Activated CD8-positive, alpha-beta memory T cell treated with anti-CD3 and anti-CD28 coated beads, Interleukin-2, amount 50 U/mL, for 48 hours (primary cell): ENCODE results near the gene ANXA10.
"Not testable (repeated sequence)": the region's sequence is repeated elsewhere in the genome, so short reads cannot be mapped to it uniquely, and the experiment has no call there.

Source experiments
- DNase-seq: peaks from one replicate; pipeline ENCODE4 v3.0.0-alpha.2; 2020

ANXA10 gene

DNA sequence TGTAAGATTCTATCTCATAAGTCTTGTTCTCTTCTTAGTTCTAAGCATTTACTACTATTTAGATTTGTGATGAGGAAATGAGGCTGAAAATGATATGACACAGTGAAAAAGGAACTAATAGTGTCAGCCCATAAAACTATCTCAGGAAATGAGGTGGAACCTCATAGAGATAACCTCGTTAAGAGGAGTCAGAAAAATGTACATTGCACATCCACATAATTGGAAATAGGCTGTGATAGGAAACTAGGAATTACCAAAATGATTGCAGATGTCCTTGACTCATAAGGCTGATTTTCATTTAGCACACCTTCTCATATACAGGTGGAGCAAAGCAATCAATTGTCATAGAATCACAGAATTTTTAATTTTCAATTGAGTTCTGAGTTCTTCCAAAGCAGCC is 26.8 kb downstream of the ANXA10 start:
- DNase-seq, result no peak

DNA sequence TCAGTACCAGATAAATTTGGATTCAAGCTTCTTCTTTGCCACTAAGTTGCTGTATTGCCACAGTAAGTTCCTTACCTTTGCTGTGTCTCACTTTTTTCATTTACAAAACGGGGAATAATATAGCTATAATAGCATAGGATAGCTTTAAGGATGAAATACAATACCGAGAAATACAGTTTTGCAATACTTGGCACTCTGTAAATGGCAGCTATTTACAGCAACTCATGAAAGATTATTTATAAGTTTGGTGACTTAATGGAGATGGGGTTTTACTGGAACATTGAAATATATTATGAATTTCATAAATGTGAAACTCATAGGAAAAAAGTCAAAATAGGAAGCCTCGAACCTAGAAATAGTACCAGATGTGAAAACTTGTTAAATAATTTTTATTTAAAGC is 27.6 kb downstream of the ANXA10 start:
- DNase-seq, result no peak

DNA sequence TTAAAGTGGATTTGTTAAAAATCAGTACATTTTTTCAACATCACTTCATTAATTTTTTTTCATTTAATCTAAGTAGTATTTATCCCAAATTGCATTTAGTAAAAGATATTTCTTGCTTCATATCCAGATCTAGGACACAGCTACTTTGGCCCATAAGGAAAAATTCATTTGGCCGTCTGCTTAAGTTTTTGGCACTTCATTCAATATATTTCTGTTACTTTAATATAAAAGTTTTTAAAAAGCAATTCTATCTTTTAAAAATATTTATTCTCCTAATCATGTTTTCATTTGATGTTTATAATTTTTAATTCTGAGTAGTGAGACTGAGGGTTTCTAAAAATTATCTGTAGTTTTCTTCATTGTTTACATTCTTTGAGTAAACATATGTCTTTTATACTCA is 28.5 kb downstream of the ANXA10 start:
- DNase-seq, result no peak

DNA sequence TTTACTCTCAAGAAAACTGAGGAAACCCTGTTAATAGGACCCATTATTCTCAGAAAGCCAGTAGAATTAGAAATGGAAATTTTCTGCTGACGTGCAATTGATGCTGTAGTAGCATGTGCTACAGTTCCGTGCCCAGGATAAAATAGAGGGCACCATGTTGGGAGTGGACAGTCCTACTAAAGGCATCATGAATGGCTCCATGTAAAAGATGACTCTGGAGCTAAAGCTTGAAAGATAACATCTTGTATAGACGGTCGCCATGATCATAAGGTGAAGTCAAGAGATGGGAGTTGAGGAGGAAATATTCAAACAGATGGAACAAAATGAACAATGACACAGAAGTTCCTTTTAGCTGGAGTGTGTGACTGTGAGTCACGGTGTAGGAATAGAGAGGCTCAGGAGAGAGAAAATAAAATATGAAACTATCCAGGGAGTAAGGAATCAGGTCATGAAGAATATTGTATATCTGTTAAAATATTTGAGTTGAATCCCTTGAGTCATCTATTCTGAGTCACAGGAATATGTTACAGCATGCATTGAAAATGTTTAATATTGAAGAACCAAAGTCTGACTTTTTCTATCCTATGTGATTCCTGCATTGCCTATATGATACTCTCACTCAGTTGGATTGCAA is 31.8 kb downstream of the ANXA10 start:
- no peak for DNase-seq

DNA sequence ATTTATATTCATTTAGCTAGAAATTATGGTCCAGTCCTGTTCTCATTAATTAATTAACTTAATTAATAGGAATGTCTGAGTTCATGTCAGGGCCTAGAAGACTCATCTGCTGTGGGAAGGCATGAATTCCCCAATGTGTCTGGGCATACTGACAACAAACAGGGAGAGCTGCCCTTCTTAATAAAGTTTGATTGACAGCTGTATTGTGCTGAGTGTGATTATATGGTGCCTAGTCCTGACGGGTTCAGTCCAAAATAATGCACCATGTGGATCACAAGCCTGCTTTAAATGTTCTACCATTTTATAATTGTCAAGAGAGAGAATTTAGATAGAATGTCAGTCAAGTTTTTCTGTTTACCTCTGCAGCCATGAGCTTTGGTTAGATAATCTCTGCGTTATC is 34.6 kb downstream of the ANXA10 start:
- no peak for DNase-seq

- DNase-seq, result no peak
These were observed 36.3 kb downstream of the ANXA10 start for GRCh38 chr4:168128601-168129000.

GRCh38 chr4:168129046-168129772 is 36.9 kb downstream of the ANXA10 start:
- DNase-seq, result no peak

DNA sequence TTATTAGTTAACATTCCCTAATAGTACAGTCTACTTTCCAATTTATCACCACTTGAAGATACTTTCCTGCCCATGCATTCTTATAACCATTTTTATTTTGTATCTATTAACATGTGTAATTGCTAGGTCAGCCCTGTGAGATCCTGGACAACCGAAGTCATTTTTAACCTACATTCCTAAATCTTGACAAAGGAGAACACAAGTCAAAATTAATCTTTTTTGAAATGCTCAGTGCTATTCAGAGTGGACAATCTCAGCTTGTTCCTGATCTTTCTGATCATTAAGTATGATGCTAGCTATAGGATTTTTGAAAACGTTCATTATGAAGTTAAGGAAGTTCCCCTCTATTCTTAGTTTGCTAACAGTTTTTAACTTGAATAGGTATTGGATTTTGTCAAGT is 37.5 kb downstream of the ANXA10 start:
- DNase-seq, result no peak

DNA sequence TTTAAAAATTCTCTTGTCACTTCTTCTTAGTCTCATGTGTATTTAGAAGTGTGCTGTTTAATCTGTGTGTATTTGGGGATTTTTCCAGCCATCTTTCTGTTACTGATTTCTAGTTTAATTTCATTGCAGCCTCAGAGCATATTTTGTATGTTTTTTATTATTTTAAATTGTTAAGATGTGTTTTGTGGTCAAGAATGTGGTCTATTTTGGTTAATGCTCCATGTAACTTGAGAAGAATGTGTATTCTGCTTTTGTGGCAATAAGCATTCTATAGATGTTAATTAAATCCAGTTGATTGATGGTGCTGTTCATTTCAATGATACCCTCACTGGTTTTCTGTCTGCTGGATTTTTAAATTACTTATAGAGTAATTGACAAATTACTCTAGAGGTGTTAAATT is 38.9 kb downstream of the ANXA10 start:
- no peak for DNase-seq

DNA sequence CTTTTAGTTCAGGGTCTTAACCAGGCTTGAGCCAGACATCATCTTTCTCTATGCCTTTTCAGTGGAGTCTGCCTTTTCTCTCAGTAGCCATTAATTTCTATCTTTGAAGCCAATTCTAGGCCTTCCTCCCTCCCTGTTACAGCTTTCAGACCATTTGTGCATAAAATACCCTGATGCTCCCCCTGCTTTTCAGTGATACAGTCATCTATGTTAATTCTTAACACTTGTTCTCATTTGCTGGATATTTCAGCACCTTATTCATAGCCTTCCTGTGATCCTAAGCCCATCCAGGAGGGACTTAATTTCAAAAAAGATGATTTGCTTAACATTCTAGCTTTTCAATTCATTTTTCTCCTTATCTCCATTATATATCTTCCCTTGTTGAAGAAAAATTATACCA is 42.3 kb downstream of the ANXA10 start:
- no peak for DNase-seq

GRCh38 chr4:168135860-168136259 is 43.5 kb downstream of the ANXA10 start:
- not testable (repeated sequence) for DNase-seq

DNA sequence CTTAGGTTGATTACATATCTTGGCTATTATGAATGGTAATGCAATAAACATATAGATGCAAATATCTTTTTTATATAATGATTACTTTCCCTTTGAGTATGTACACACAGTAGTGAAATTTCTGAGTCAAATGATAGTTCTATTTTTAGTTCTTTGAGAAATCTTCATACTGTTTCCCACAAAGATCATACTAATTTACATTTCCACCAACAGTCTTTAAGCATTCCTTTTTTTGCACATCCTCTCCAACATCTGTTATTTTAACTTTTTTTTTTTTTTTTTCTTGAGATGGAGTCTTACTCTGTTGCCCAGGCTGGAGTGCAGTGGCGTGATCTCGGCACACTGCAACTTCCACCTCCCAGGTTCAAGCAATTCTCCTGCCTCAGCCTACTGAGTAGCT is 45.4 kb downstream of the ANXA10 start:
- not testable (repeated sequence) for DNase-seq

DNA sequence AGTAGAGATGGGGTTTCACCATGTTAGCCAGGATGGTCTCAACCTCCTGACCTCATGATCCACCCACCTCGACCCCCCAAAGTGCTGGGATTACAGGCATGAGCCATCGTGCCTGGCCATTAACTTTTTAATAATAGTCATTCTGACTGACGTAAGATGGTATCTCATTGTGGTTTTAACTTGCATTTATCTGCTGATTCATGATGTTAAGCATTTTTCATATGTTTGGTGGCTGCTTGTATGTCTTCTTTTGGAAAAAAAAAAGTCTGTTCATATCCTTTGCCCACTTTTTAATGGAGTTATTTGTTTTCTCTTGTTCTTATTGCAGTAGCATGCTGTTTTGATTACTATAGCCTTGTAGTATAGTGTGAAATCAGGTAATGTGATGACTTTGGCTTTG is 45.8 kb downstream of the ANXA10 start:
- DNase-seq, result no peak

DNA sequence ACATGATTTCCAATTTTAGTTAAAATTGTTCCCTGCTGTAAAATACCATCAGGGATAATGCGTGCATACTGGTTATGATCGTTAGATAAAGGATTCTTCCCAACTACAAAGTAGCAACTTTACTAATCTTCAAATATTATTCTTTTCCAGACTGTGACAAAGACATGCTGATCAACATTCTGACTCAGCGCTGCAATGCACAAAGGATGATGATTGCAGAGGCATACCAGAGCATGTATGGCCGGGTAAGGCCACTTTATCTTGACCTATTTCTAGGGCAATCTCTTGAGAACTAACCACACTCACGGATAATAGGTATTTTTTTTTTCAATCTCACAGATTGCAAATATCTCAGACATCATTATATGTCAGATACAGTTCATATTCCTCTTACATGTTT is 47.0 kb downstream of the ANXA10 start:
- no peak for DNase-seq

GRCh38 chr4:168141733-168142132 is 49.4 kb downstream of the ANXA10 start:
- no peak for DNase-seq

DNA sequence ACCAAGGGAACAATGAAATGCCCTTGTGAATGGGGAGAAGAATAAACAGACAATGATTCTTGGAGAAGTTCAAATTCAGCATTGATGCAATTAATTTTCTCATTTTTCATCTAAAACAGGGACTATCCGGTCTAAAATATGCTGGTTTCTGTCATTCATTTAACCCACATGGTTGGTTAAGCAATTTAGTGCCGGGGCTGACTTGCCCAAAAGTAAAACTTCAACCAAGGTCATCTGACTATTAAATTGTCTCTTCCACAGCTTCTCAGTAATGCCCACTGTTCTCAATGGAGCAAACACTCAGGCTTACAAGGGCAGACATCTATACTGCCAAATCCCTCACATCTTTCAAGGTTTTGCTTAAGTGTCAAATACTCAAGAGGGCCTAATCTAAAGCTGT is 51.3 kb downstream of the ANXA10 start:
- no peak for DNase-seq

DNA sequence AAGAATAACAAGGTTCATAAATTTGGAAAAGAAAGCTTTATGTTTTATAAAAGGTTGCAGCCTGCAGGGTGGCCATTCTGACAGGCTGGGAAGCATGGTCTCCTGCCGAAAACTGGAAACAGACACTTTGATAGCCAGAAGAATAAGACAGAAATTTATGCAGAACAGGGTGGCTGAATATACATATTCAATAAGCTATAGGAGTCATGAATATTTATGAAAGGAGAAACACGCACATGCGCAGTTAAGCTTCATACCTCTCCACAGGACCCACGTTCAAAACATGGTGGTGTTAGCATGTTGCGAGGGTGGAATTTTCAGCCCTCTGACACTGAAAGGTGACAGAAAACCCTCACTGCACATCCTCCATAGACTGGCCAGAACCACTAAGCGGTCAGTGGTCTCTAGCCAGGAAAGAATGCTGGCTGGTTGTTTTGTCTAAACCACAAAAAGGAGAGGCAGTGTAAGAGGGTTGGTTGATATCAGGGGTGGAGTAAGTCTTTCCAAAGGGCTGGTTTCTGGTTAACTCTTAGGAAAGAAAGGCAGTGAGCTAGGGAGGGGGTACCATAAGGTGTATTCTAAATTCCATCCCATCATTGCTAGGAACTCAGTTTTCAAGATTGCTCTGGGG is 58.2 kb downstream of the ANXA10 start:
- DNase-seq, result no peak

GRCh38 chr4:168151327-168151726 is 59.0 kb downstream of the ANXA10 start:
- no peak for DNase-seq

DNA sequence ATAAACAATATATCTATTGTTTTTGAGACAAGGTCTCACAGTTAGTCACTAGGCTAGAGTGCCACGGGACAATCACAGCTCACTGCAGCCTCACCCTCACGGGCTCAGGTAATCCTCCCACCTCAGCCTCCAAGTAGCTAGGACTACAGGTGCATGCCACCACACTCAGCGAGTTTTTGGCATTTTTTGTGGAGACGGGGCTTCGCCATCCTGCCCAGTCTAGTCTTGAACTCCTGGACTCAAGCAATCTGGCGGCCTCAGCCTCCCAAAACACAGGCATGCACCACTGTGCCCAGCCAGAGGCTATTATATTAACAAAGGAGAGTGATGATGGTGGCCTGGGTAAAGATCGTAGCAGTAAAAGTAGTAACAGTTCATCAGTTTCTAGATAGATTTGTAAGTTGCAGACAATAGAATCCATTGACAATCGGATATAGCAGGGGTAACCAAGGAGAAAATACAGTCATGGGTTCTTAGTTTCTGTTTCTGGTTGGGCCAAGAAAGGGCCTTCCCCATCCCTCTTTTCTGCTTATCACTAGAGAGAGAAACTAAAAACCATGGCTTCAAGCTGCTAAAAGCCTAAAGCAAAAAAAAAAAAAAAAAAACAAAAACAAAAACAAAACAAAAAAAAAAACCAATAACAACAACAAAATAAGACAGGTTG is 60.6 kb downstream of the ANXA10 start:
- no peak for DNase-seq

DNA sequence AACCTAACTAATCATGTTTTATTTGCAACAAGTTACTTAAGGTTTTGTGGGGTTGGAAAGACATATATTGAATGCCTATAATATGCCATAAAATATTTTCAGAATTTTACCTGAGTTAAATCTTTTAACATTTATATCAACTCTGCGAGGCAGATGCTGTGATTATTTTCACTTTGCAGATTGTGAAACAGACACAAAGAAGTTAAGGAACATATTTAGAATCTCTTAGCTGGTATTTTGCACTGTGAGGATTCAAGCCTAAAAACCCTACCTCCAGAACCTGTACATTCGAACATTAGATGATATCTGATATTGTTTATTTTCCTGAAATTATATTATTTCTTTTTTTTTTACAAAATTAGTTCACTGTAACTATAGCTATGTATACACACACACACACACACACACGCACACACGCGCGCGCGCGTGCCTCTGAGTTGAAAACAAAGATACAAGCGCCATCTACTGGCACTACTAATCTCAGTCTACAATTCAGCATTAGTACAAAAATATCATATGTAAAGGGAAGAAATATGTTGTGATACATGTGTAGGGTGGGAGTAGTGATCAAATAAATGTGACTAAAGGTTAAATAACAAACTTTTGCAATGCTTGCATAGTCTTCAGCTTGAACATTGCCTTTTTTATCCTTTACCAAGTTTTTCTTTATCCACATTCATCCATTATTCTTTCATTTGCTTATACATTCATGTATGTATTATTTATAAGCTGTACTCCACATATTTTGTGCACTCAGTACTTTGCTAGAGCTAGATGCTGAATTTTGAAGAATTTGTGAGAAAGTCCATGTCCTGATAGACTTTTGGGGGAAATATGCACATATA is 61.5 kb downstream of the ANXA10 start:
- DNase-seq, result peak; percentile 75

DNA sequence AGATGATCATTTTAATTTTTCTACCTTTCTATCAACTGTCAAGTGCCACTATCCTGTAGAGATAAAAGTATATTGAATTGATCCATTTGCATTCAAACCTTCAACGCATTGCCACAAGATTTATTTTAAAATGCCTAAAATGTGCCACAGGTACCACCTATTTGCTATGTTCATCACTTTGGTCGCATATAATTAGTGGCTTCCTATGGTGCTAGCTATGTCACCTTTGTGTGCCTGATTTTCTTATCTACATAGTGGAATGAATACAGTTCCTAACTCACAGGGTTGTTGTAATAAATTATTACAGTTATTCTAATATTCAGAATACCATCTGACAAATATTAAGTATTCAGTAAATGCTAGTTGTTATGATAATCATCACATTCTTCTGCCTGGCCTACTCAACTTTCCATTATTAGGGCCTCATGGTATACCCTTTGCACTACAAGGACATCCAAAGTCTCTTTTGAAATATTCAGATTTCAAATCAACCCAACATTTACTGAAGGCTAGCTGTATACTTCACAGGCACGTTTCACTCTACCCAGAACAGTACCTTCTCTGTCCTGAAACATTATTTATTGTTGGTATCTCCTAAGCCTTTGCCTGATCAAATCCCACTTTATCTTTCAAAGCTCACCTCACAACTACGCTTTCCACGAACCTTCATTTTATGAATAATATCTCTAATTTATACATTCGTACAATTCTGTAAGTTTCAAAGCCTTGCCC is 62.4 kb downstream of the ANXA10 start:
- no peak for DNase-seq

- no peak for DNase-seq
These were observed 70.3 kb downstream of the ANXA10 start for GRCh38 chr4:168162604-168163003.
